SK-N-SH (cell line): ENCODE data around the gene NLRC5. TPM values are rescaled to one million over a fixed set of nuclear protein-coding genes. Genes with fewer than 3 reads are reported as not detected.
A peak's percentile ranks its signal among the peaks of the same experiment; 100 is the strongest.

Source experiments
- CTCF ChIA-PET: fragments of 300-600, 350-600 bp; formaldehyde crosslinking; extraction: SDS; loops from one replicate; lab custom pipeline; 2021; lab: Yijun Ruan, JAX
- POLR2A ChIA-PET: fragments of 350-600 bp; sonication (Branson Sonifier 250); formaldehyde crosslinking; extraction: SDS; loops from one replicate; lab custom pipeline; 2020; ENCODE audit warnings: antibody characterized with exemption, inconsistent platforms; lab: Yijun Ruan, JAX
- DNase-seq: peaks from one replicate; pipeline ENCODE4 v3.0.0; 2012
- H2AFZ ChIP-seq: fragments of 200-600 bp; sonication (generic); 2 replicates; pipeline ENCODE4 v1.8.1; 2016; ENCODE audit warnings: antibody characterized with exemption, mild to moderate bottlenecking, low read depth
- H3F3A ChIP-seq: fragments of 200-600 bp; sonication (generic); replicated peaks from 2 replicates; pipeline ENCODE3; 2016; ENCODE audit warnings: antibody characterized with exemption, mild to moderate bottlenecking; ENCODE audit not compliant: insufficient read depth
- H3K27ac ChIP-seq, 2 experiments: fragments of 200-500 bp in 1 of 2; fragments of 200-600 bp in 1 of 2; sonication (Bioruptor generic) in 1 of 2; sonication (generic), shearing (Covaris generic) in 1 of 2; 2 replicates each; pipeline versions ENCODE4 v1.5.1 to v1.6.1; 2014 to 2016; ENCODE audit warnings: low read depth in 2 of 2, inconsistent platforms in 1 of 2, low read length in 1 of 2, mild to moderate bottlenecking in 1 of 2, mixed read lengths in 1 of 2
- H3K27me3 ChIP-seq: fragments of 200-600 bp; sonication (generic), shearing (Covaris generic); 2 replicates; pipeline ENCODE4 v1.6.1; 2016; ENCODE audit warnings: mixed run types; ENCODE audit not compliant: insufficient read depth
- H3K36me3 ChIP-seq, 2 experiments: fragments of 200-500 bp in 1 of 2; fragments of 200-600 bp in 1 of 2; sonication (Bioruptor generic) in 1 of 2; sonication (generic) in 1 of 2; replicated peaks in 1 of 2; 2 replicates each; pipeline versions ENCODE3 to v1.5.1; 2014 to 2016; ENCODE audit warnings: low read length in 1 of 2, mild to moderate bottlenecking in 1 of 2; ENCODE audit not compliant: insufficient read depth in 2 of 2, control insufficient read depth in 1 of 2
- H3K4me1 ChIP-seq, 2 experiments: fragments of 200-500 bp in 1 of 2; fragments of 200-600 bp in 1 of 2; sonication (Bioruptor generic) in 1 of 2; sonication (generic), shearing (Covaris generic) in 1 of 2; 2 replicates each; pipeline versions ENCODE4 v1.5.1 to v1.6.1; 2014 to 2016; ENCODE audit warnings: low read depth in 1 of 2, low read length in 1 of 2, mixed run types in 1 of 2; ENCODE audit not compliant: insufficient read depth in 2 of 2, control insufficient read depth in 1 of 2
- H3K4me2 ChIP-seq: fragments of 200-600 bp; sonication (generic), shearing (Covaris generic); 2 replicates; pipeline ENCODE4 v1.6.1; 2017; ENCODE audit warnings: mixed run types
- H3K4me3 ChIP-seq, 2 experiments: fragments of 200-500 bp in 1 of 2; fragments of 200-600 bp in 1 of 2; sonication (Bioruptor generic) in 1 of 2; sonication (generic), shearing (Covaris generic) in 1 of 2; 2 replicates each; pipeline versions ENCODE4 v1.5.1 to v1.8.1; 2014 to 2016; ENCODE audit warnings: low read depth in 2 of 2, inconsistent platforms in 1 of 2, low read length in 1 of 2, mild to moderate bottlenecking in 1 of 2, mixed read lengths in 1 of 2, moderate library complexity in 1 of 2
- H3K79me2 ChIP-seq: fragments of 200-600 bp; sonication (generic); 2 replicates; pipeline ENCODE4 v1.8.1; 2017; ENCODE audit warnings: mild to moderate bottlenecking; ENCODE audit not compliant: insufficient read depth
- H3K9ac ChIP-seq: fragments of 200-600 bp; sonication (generic); 2 replicates; pipeline ENCODE4 v1.6.1; 2017; ENCODE audit warnings: mixed run types
- H3K9me2 ChIP-seq: fragments of 200-600 bp; sonication (generic); 2 replicates; pipeline ENCODE4 v1.6.1; 2017; ENCODE audit warnings: mixed run types
- H3K9me3 ChIP-seq: fragments of 200-600 bp; sonication (generic); 2 replicates; pipeline ENCODE4 v1.6.1; 2017; ENCODE audit warnings: mixed run types, mild to moderate bottlenecking, moderate library complexity
- H4K20me1 ChIP-seq: fragments of 200-600 bp; sonication (generic); 2 replicates; pipeline ENCODE4 v1.6.1; 2017; ENCODE audit warnings: mild to moderate bottlenecking, mixed run types; ENCODE audit not compliant: insufficient read depth
- ELF1 ChIP-seq: IDR thresholded peaks from 2 replicates; pipeline ENCODE4 v1.4.0; 2012
- FOSL2 ChIP-seq: IDR thresholded peaks from 2 replicates; pipeline ENCODE4 v1.4.0; 2012; ENCODE audit warnings: low read depth, mild to moderate bottlenecking, moderate library complexity, borderline replicate concordance
- NFIC ChIP-seq: IDR thresholded peaks from 2 replicates; pipeline ENCODE4 v1.4.0; 2012; ENCODE audit warnings: borderline replicate concordance
- POLR2AphosphoS5 ChIP-seq: IDR thresholded peaks from 2 replicates; pipeline ENCODE4 v1.6.1; 2012; ENCODE audit warnings: low read depth, low read length
- RAD21 ChIP-seq: IDR thresholded peaks from 2 replicates; pipeline ENCODE4 v1.6.1; 2012; ENCODE audit warnings: mild to moderate bottlenecking, low read length
- TCF12 ChIP-seq: IDR thresholded peaks from 2 replicates; pipeline ENCODE4 v1.4.0; 2012
- WGBS: methylation state at CpG from one replicate; pipeline ENCODE4 v1.1.6; 2017; ENCODE audit warnings: low lambda C conversion rate; 5-methylcytosine and 5-hydroxymethylcytosine counted together
- polyA plus RNA-seq, 3 experiments: library from polyadenylated mRNA; depleted of rRNA; stranded (reverse); fragments of >200 nt; gene quantifications; 2 replicates each; pipeline ENCODE4 v1.2.3, GENCODE V29; 2012
- TF ChIP-seq, protein P1 (sequence below): IDR thresholded peaks from 2 replicates; pipeline ENCODE4 v1.6.1; 2012; ENCODE audit warnings: mild to moderate bottlenecking, low read depth, low read length, moderate library complexity
- TF ChIP-seq, protein P2 (sequence below): IDR thresholded peaks from 2 replicates; pipeline ENCODE4 v1.4.0; 2012; ENCODE audit warnings: low read depth, borderline replicate concordance

Gene NLRC5
- polyA plus RNA-seq, 1 of the 3 experiments (the other 2 are of a cell fraction): 6.5 TPM

GRCh38 chr16:57028086-57028485 lies 38.7 kb downstream of the NLRC5 start (continued):
- TF ChIP-seq, protein P1, sequence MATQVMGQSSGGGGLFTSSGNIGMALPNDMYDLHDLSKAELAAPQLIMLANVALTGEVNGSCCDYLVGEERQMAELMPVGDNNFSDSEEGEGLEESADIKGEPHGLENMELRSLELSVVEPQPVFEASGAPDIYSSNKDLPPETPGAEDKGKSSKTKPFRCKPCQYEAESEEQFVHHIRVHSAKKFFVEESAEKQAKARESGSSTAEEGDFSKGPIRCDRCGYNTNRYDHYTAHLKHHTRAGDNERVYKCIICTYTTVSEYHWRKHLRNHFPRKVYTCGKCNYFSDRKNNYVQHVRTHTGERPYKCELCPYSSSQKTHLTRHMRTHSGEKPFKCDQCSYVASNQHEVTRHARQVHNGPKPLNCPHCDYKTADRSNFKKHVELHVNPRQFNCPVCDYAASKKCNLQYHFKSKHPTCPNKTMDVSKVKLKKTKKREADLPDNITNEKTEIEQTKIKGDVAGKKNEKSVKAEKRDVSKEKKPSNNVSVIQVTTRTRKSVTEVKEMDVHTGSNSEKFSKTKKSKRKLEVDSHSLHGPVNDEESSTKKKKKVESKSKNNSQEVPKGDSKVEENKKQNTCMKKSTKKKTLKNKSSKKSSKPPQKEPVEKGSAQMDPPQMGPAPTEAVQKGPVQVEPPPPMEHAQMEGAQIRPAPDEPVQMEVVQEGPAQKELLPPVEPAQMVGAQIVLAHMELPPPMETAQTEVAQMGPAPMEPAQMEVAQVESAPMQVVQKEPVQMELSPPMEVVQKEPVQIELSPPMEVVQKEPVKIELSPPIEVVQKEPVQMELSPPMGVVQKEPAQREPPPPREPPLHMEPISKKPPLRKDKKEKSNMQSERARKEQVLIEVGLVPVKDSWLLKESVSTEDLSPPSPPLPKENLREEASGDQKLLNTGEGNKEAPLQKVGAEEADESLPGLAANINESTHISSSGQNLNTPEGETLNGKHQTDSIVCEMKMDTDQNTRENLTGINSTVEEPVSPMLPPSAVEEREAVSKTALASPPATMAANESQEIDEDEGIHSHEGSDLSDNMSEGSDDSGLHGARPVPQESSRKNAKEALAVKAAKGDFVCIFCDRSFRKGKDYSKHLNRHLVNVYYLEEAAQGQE: no peak

- Histone ChIP-seq H3K4me1 (no peaks in the 10 kb centered on the region), H3K79me2 (no peaks in the 10 kb centered on the region), H3K9me2 (no peaks in the 10 kb centered on the region), H3K36me3 (no peaks in the 10 kb centered on the region), H3K4me2 (no peak overlapping the region), H3K9ac (no peak overlapping the region), H3K4me3 (no peak overlapping the region), H2AFZ (no peak overlapping the region), H3K9me3 (no peaks in the 10 kb centered on the region), H4K20me1 (no peaks in the 10 kb centered on the region)
- WGBS: 77% methylated on average over 16 of the region's 16 CpGs
- ChIA-PET POLR2A (no interaction called here), CTCF (interaction anchor here (1.4 kb wide), 1 partner anchor 20 kb away, joined by 5 read pairs; no protein-coding TSS in a partner anchor)
- DNase-seq: no peak
- TF ChIP-seq NFIC (0 out of 2 replicates have a peak, but pooled peaks have one; percentile 12), FOSL2 (peak; percentile 28; the same call in 1 of the 2 replicates), POLR2AphosphoS5 (no peak), RAD21 (no peak), TCF12 (peak; percentile 31; the same call in 1 of the 2 replicates)
- TF ChIP-seq, all 33 proteins: peak for 3
- Histone ChIP-seq H3F3A (no peaks in the 10 kb centered on the region), H3K27me3 (no peaks in the 10 kb centered on the region), H3K27ac (no peak overlapping the region)
Observed at GRCh38 chr16:57029161-57030160, 40.1 kb downstream of the NLRC5 start.

DNA sequence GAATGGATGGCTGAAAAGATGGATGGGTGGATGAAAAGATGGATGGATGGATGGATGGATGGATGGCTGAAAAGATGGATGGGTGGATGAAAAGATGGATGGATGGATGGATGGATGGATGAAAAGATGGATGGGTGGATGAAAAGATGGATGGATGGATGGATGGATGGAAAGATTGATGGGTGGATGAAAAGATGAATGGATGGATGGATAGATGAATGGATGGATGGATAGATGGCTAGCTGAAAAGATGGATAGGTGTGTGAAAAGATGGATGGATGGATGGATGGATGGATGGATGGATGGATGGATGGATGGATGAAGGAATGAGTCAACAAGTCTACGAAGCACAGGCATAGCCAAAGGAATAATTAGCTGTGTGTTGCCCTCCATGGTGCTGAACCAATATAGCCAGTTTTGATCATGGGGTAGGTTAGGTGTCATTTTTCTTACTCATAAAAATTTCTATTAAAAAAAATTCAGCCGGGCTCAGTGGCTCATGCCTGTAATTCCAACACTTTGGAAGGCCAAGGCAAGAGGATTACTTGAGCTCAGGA lies 41.1 kb downstream of the NLRC5 start:
- Histone ChIP-seq H3K4me3 (no peak overlapping the region), H3K9me3 (no peaks in the 10 kb centered on the region), H3K79me2 (no peaks in the 10 kb centered on the region), H3K4me2 (no peak overlapping the region), H3F3A (no peaks in the 10 kb centered on the region), H4K20me1 (no peaks in the 10 kb centered on the region), H3K27me3 (no peaks in the 10 kb centered on the region), H2AFZ (no peak overlapping the region), H3K27ac (no peak overlapping the region), H3K4me1 (no peaks in the 10 kb centered on the region), H3K9me2 (no peaks in the 10 kb centered on the region), H3K36me3 (no peaks in the 10 kb centered on the region), H3K9ac (no peak overlapping the region)
- ChIA-PET CTCF (interaction anchor here (1.1 to 1.4 kb wide), 2 partner anchors 20 to 53 kb away, joined by 3 to 5 read pairs; no protein-coding TSS in a partner anchor), POLR2A (interaction anchor here (0.6 kb wide), 1 partner anchor 277 kb away, joined by 3 read pairs; no protein-coding TSS in a partner anchor)
- WGBS: 85% methylated on average over 2 of the region's 2 CpGs
- TF ChIP-seq, protein P2, sequence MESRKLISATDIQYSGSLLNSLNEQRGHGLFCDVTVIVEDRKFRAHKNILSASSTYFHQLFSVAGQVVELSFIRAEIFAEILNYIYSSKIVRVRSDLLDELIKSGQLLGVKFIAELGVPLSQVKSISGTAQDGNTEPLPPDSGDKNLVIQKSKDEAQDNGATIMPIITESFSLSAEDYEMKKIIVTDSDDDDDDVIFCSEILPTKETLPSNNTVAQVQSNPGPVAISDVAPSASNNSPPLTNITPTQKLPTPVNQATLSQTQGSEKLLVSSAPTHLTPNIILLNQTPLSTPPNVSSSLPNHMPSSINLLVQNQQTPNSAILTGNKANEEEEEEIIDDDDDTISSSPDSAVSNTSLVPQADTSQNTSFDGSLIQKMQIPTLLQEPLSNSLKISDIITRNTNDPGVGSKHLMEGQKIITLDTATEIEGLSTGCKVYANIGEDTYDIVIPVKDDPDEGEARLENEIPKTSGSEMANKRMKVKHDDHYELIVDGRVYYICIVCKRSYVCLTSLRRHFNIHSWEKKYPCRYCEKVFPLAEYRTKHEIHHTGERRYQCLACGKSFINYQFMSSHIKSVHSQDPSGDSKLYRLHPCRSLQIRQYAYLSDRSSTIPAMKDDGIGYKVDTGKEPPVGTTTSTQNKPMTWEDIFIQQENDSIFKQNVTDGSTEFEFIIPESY: no peak
- TF ChIP-seq ELF1: no peak
- TF ChIP-seq, protein P1: peak; percentile 77; the same call in 1 of the 2 replicates
- DNase-seq: no peak
